ENCODE results near the gene CSTF1.

DNA sequence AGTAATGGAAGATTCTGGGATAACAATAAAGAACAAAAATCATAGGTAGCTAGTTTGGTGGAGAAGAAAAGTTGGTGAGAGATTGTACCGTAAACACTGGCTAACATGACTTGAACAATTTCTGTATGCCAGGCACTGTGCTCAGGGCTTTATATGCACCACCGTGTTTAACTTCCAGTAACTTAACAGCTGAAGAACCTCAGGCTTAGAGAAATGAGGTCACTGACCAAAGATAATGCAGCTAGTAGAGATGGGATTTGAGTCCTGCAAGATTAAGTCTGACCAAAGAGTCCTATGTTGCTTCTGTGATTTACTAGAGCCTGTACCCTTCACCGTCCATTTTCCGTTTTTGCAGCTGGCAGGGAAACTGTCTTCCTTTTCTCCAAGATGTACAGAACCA is 2.7 kb downstream of the CSTF1 start:
- TF ChIP-seq, protein P1, sequence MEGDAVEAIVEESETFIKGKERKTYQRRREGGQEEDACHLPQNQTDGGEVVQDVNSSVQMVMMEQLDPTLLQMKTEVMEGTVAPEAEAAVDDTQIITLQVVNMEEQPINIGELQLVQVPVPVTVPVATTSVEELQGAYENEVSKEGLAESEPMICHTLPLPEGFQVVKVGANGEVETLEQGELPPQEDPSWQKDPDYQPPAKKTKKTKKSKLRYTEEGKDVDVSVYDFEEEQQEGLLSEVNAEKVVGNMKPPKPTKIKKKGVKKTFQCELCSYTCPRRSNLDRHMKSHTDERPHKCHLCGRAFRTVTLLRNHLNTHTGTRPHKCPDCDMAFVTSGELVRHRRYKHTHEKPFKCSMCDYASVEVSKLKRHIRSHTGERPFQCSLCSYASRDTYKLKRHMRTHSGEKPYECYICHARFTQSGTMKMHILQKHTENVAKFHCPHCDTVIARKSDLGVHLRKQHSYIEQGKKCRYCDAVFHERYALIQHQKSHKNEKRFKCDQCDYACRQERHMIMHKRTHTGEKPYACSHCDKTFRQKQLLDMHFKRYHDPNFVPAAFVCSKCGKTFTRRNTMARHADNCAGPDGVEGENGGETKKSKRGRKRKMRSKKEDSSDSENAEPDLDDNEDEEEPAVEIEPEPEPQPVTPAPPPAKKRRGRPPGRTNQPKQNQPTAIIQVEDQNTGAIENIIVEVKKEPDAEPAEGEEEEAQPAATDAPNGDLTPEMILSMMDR (IDR thresholded peaks at IDR 0.05; ENCODE audit: low read depth, low read length) = no peak
- TF ChIP-seq EZH2phosphoT487 (IDR thresholded peaks at IDR 0.05; ENCODE audit: low read depth) = no peak

Data from OCI-LY3 (cell line).